Progenitor cell of endocrine pancreas (in vitro differentiated cells): ENCODE results near the gene PSMG4. TPM values are rescaled to one million over a fixed set of nuclear protein-coding genes. Genes with fewer than 3 reads are reported as not detected.

Experiments used
- DNase-seq: peaks from one replicate; pipeline ENCODE4 v3.0.0; 2021; ENCODE audit warnings: low spot score; ENCODE audit not compliant: unreplicated experiment
- H3K27ac Mint-ChIP-seq: 2 replicates; pipeline ENCODE4 v1.8.0; 2021; ENCODE audit warnings: mild to moderate bottlenecking, moderate library complexity, mixed read lengths
- H3K27me3 Mint-ChIP-seq: 2 replicates; pipeline ENCODE4 v1.8.0; 2021; ENCODE audit warnings: mixed read lengths
- H3K36me3 Mint-ChIP-seq: 2 replicates; pipeline ENCODE4 v1.8.0; 2022; ENCODE audit warnings: mixed read lengths; ENCODE audit not compliant: insufficient read depth
- H3K4me1 Mint-ChIP-seq: 2 replicates; pipeline ENCODE4 v1.8.0; 2021; ENCODE audit warnings: low read depth, mixed read lengths
- H3K4me3 Mint-ChIP-seq: 2 replicates; pipeline ENCODE4 v1.8.0; 2021; ENCODE audit warnings: low read depth, mild to moderate bottlenecking, moderate library complexity, mixed read lengths
- H3K9me3 Mint-ChIP-seq: 2 replicates; pipeline ENCODE4 v1.8.0; 2021; ENCODE audit warnings: low read depth, mixed read lengths
- long read RNA-seq: library from polyadenylated mRNA; unstranded; transcript quantifications from one replicate; pipeline ENCODE4 v2.0.0, GENCODE V29; 2020
- total RNA-seq: library from RNA; stranded (reverse); gene quantifications from 2 replicates; pipeline ENCODE4 v1.2.1, GENCODE V29; 2021
- TF ChIP-seq, protein P1 (sequence below): fragments of 200-600 bp; sonication (generic); IDR thresholded peaks from one replicate; pipeline ENCODE4 v1.5.0; 2021; ENCODE audit warnings: antibody characterized with exemption, mild to moderate bottlenecking; ENCODE audit not compliant: unreplicated experiment

The PSMG4 gene, protein sequence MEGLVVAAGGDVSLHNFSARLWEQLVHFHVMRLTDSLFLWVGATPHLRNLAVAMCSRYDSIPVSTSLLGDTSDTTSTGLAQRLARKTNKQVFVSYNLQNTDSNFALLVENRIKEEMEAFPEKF
- total RNA-seq = 17.7 and 18.9 TPM in 2 replicates
- long read RNA-seq, full-length matches to known transcripts = 2 of 7 reads
- long read RNA-seq, partial matches to known transcripts = 0 of 7 reads
- long read RNA-seq, other reads (novel, unspliced or antisense) = 5 of 7 reads

DNA sequence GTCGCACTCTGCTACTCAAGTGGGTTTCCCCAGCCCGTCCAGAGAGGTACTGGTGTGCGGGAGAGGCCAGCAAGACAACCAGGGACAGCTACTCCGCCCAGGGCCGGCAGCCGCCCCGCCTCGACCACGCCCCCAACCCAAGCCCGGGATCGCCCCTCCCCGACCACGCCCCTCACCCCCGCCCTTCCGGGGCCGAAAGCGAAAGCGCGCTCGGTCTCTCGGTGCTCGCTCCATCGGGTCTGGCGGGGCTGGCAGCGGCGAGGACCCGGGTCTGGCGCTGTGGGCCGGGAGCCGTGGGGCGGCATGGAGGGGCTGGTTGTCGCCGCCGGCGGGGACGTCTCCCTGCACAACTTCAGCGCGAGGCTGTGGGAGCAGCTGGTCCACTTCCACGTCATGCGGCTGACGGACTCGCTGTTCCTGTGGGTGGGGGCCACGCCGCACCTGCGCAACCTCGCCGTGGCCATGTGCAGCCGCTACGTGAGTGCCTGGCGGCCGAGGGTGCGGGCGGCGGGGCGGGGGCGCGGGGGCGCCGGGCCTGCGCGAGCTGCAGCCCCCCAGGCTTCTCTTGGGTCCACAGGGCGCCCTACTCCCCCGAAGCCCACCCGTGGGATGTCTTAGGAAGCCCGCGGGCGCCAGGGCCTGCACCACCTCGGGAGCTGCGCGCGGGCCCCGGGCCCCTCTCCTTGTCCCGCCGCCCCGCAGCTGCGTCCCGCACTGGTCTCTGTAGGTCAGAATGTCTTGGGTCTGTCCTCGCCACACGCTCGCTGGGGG is at the start of gene PSMG4:
TSS of gene PSMG4 (plus strand) at position 228 of the 771 bp plus-strand sequence. CDS start at position 304, 76 bp downstream.
- H3K9me3 Mint-ChIP-seq = peaks cover 3% of the 10 kb centered on the region
- peak within 1 kb of the TSS; percentile 94 for H3K4me3 Mint-ChIP-seq
- peak within 1 kb of the TSS; percentile 90 for H3K27ac Mint-ChIP-seq
- DNase-seq = peak; percentile 96
- H3K27me3 Mint-ChIP-seq = peaks cover 24% of the 10 kb centered on the region
- TF ChIP-seq, protein P1, sequence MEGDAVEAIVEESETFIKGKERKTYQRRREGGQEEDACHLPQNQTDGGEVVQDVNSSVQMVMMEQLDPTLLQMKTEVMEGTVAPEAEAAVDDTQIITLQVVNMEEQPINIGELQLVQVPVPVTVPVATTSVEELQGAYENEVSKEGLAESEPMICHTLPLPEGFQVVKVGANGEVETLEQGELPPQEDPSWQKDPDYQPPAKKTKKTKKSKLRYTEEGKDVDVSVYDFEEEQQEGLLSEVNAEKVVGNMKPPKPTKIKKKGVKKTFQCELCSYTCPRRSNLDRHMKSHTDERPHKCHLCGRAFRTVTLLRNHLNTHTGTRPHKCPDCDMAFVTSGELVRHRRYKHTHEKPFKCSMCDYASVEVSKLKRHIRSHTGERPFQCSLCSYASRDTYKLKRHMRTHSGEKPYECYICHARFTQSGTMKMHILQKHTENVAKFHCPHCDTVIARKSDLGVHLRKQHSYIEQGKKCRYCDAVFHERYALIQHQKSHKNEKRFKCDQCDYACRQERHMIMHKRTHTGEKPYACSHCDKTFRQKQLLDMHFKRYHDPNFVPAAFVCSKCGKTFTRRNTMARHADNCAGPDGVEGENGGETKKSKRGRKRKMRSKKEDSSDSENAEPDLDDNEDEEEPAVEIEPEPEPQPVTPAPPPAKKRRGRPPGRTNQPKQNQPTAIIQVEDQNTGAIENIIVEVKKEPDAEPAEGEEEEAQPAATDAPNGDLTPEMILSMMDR = no peak
- peaks cover 8% of the 10 kb centered on the region for H3K4me1 Mint-ChIP-seq
- H3K36me3 Mint-ChIP-seq = no peaks in the 10 kb centered on the region

DNA sequence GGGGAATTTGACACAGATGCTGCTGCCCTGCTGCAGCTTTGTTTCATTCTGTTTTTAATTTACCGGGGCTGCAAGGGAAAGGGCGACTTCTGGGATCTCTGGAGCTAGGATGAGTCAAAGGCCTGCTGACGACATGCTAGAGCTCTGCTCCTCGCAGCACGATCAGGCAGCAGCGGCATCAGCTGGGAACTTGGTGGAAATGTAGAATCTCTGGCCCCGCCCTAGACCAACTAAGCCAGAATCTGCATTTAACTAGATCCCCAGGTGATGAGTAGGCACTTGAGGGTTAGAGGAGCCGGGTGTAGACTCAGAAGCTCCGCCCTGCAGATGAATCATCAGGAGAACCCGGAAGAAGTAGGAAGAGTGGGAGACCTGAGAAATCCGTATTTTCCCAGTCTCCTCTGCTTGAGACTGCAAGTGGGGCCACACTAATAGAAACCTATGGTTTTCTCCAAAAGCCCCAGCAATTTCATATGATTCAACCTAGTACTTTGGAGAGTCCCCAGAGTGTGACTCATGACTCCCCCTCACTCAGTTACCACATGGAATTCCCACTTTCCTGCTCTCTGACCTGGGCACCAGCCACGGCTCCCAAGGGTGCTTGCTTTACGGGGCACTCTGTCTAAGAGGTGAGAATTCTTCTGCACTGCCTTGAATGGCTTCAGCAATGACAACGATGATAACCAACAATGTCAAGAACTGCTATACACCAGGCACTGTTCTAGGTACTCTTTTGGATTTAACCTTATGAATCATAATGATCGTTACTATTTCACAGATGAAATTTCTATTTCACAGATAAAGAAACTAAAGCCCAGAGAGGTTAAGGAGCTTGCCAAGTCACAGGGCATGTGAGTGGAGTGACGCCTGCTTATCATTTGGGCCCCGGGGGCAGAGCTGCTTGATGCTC is 49.4 kb upstream of the PSMG4 start:
- Mint-ChIP-seq H3K4me3 (no peak overlapping the region), H3K27ac (no peak overlapping the region), H3K4me1 (peaks cover 9% of the 10 kb centered on the region), H3K9me3 (no peaks in the 10 kb centered on the region), H3K36me3 (no peaks in the 10 kb centered on the region), H3K27me3 (peaks cover 28% of the 10 kb centered on the region)
- TF ChIP-seq, protein P1 = no peak
- DNase-seq = no peak

DNA sequence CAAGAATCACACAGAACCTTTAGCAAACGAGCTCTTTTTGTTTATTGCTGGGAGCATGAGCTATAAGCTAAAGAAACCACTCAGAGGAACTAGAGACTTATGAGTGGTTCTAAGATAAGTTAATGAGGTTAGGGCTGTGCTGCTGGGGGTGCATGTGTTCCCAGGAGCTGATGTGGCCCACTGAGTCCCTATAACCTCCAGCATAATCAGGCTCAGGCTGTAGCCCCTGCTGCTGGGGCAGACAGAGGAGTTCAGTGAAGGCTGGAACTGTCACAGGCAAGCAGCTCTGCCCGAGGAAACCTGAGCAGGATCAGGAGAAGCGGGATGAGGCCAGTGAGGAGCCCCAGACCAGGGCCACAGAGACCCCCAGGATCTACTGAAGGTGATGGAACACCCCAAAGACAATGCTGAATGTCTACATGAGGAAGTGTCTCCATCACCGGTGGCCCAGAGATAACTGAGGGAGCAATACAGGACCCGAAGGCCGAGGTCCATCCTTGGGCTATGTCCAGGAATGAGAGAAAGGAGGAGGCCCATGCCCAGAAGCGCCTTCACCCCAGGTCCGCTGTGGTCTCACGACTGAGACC is 48.6 kb upstream of the PSMG4 start:
- H3K27ac Mint-ChIP-seq = no peak overlapping the region
- H3K4me1 Mint-ChIP-seq = peaks cover 9% of the 10 kb centered on the region
- no peak for DNase-seq
- no peaks in the 10 kb centered on the region for H3K36me3 Mint-ChIP-seq
- no peak overlapping the region for H3K4me3 Mint-ChIP-seq
- H3K27me3 Mint-ChIP-seq = peaks cover 24% of the 10 kb centered on the region
- TF ChIP-seq, protein P1 = no peak
- no peaks in the 10 kb centered on the region for H3K9me3 Mint-ChIP-seq

DNA sequence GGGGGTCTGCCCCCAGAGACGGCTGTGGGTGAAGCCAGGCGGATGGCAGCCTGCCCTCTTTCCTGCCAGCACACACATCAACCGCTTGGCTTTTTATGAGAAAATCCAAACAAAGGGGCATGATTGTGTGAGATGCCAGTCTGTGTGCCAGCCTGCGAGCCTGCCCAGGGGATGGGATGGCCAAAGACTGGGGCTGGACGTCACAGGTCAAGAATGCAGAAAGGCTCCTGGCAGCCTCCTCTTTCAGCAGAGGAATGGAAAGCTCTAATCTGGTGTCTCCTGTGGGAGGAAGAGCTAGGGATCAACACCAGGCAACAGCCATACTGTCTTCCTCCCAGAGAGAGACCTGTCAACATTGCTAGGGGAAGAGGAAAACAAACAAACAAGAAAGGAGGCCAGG is 47.1 kb upstream of the PSMG4 start:
- TF ChIP-seq, protein P1 = no peak
- H3K4me1 Mint-ChIP-seq = peaks cover 9% of the 10 kb centered on the region
- H3K36me3 Mint-ChIP-seq = no peaks in the 10 kb centered on the region
- no peak overlapping the region for H3K27ac Mint-ChIP-seq
- no peaks in the 10 kb centered on the region for H3K9me3 Mint-ChIP-seq
- no peak for DNase-seq
- H3K27me3 Mint-ChIP-seq = peaks cover 23% of the 10 kb centered on the region
- no peak overlapping the region for H3K4me3 Mint-ChIP-seq

DNA sequence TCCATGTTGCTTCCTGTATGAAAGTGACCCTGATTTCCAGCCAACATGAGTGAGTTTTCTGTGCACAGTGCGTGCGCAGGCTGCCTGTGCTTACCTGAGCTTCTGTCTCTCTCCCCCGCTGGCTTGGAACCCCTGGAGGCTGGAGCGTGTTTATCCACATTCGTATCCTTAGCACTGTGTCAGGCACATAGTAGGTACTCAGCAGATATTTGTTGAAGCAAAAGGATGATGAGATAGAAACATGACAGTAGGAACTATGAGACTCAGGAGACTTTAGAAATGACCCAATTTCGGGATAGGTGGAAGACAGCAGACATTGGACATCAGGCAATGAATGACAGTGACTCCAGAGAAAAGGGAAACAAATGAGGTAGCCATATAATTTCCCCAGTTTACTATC is 46.5 kb upstream of the PSMG4 start:
- no peak overlapping the region for H3K4me3 Mint-ChIP-seq
- no peak overlapping the region for H3K27ac Mint-ChIP-seq
- peaks cover 21% of the 10 kb centered on the region for H3K27me3 Mint-ChIP-seq
- H3K36me3 Mint-ChIP-seq = no peaks in the 10 kb centered on the region
- no peaks in the 10 kb centered on the region for H3K9me3 Mint-ChIP-seq
- no peak for DNase-seq
- TF ChIP-seq, protein P1 = no peak
- peaks cover 9% of the 10 kb centered on the region for H3K4me1 Mint-ChIP-seq
